ENCODE measurements around the gene CTNND2. TPM values are rescaled to one million over a fixed set of nuclear protein-coding genes. Genes with fewer than 3 reads are reported as not detected.

Gene CTNND2
- total and polyA plus RNA-seq, 8 donors: 9.2 to 62.8 (median 43.7) TPM

- peaks cover 0 to 2% (median 0%) of the 10 kb centered on the region in 3 donors for H3K4me1 ChIP-seq
- no peak for TF ChIP-seq CTCF (IDR thresholded peaks at IDR 0.05)
- ATAC-seq: no peak
- no peaks in the 10 kb centered on the region for H3K27me3 ChIP-seq
- DNase-seq: no peak
- no peaks in the 10 kb centered on the region for H3K9me3 ChIP-seq
- intact Hi-C loops (cut with DNase I): no loop called here
- no peak overlapping the region for H3K4me3 ChIP-seq
- no peak for FAIRE-seq
- WGBS, 2 donors: 95 to 96% methylated on average over 6 of the region's 6 CpGs
- H3K36me3 ChIP-seq: no peaks in the 10 kb centered on the region
- no peak overlapping the region for H3K27ac ChIP-seq
These were observed 188.6 kb downstream of the CTNND2 start for GRCh38 chr5:11715461-11716196.

DNA sequence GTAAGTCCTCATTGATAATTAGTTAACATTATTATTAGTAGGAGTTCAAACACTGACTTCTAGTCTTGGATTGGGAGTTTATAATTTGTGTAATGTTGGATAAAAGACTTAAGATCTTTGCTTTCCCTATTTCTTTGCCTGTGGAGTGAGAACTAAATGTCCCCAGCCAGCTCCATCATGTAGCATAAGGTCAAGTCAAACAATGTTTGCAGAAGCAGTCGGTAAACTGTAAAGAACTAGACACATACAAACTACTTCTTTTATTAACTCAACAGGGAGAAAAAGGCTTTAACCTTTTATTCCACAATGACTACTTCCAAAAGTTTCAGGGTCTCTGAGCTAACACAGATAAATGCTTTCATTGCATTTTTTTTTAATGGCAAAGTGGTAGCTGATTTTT is 192.3 kb downstream of the CTNND2 start:
- H3K4me3 ChIP-seq: no peak overlapping the region
- intact Hi-C loops (cut with DNase I): no loop called here
- H3K27me3 ChIP-seq: no peaks in the 10 kb centered on the region
- no peaks in the 10 kb centered on the region for H3K9me3 ChIP-seq
- 25 to 26% methylated on average over 1 of the region's 1 CpG for WGBS, 2 donors
- H3K27ac ChIP-seq: no peak overlapping the region
- no peak for FAIRE-seq
- no peaks in the 10 kb centered on the region for H3K36me3 ChIP-seq
- H3K4me1 ChIP-seq: peaks cover 0 to 2% (median 0%) of the 10 kb centered on the region in 3 donors
- no peak for DNase-seq
- no peak for TF ChIP-seq CTCF (IDR thresholded peaks at IDR 0.05)
- no peak for ATAC-seq

- H3K36me3 ChIP-seq: no peaks in the 10 kb centered on the region
- no peak overlapping the region for H3K27ac ChIP-seq
- TF ChIP-seq CTCF (IDR thresholded peaks at IDR 0.05): no peak
- no peak overlapping the region for H3K4me3 ChIP-seq
- no peaks in the 10 kb centered on the region for H3K27me3 ChIP-seq
- 86 to 94% methylated on average over 4 of the region's 4 CpGs for WGBS, 2 donors
- intact Hi-C loops (cut with DNase I): no loop called here
- no peaks in the 10 kb centered on the region for H3K9me3 ChIP-seq
- DNase-seq (no peak), FAIRE-seq (no peak), ATAC-seq (no peak)
- peaks cover 0 to 2% (median 0%) of the 10 kb centered on the region in 3 donors for H3K4me1 ChIP-seq
These were observed 195.2 kb downstream of the CTNND2 start for GRCh38 chr5:11709021-11709420.

DNA sequence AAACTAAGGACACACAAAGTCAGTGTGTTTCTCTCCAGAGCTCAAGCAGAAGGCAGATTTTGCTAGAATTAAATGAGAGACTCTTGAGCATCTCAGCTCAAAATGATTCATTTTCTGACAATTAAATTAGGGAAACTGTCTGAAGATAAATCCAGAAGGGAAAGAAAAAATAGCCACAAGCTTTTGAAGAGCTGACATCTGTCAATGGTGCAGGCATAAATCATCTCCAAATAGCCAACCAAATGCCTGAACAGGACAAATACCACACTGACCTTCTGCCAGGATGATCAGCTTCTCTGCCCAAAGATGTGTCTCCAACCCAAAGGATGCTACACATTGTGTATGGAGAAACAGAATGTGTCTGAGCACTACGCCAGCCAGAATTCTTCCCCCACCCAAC is 199.3 kb downstream of the CTNND2 start:
- Histone ChIP-seq H3K27ac (no peak overlapping the region), H3K4me1 (no peaks in the 10 kb centered on the region), H3K27me3 (no peaks in the 10 kb centered on the region), H3K36me3 (no peaks in the 10 kb centered on the region), H3K4me3 (no peak overlapping the region), H3K9me3 (no peaks in the 10 kb centered on the region)
- WGBS, 2 donors: 97 to 98% methylated on average over 1 of the region's 1 CpG
- ATAC-seq (no peak), FAIRE-seq (no peak), DNase-seq (no peak)
- intact Hi-C loops (cut with DNase I): no loop called here
- no peak for TF ChIP-seq CTCF (IDR thresholded peaks at IDR 0.05)

DNA sequence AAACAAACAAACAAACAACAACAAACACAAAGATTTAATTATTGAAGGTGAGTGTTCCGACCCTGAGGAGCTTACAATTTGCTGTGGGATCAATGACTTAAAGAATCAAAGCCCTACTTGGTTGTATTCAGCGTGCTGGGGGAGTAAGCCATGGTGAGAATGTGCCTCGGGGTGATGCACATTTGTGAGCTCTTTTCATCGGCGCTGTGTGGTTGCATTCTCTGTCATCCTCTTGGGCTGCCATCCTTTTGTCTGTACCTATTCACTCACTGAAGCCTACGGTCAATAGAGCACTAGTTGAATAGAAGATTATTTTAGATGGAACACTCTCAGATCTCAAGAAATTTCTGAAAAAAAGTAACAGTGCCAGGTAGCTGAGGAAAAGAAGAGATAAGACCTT is 203.9 kb downstream of the CTNND2 start:
- no peak for FAIRE-seq
- 94 to 98% methylated on average over 6 of the region's 6 CpGs for WGBS, 2 donors

More for the DNA sequence above, 203.9 kb downstream of the CTNND2 start:
- TF ChIP-seq CTCF (IDR thresholded peaks at IDR 0.05): no peak
- no peak for ATAC-seq
- Histone ChIP-seq H3K9me3 (no peaks in the 10 kb centered on the region), H3K4me3 (no peak overlapping the region), H3K27me3 (no peaks in the 10 kb centered on the region), H3K4me1 (no peaks in the 10 kb centered on the region), H3K36me3 (no peaks in the 10 kb centered on the region), H3K27ac (no peak overlapping the region)
- DNase-seq: no peak
- intact Hi-C loops (cut with DNase I): no loop called here
